Stimulated activated CD8-positive, alpha-beta memory T cell treated with anti-CD3 and anti-CD28 coated beads, Interleukin-4, amount 100 ng/mL, for 1 hour (primary cell): ENCODE results near the gene FYN.

Experiments used
- DNase-seq, 2 donors: peaks; one replicate each; pipeline ENCODE4 v3.0.0-alpha.2; 2020; ENCODE audit warnings: low read depth in 2 of 2, low spot score in 1 of 2

The FYN gene

GRCh38 chr6:111854683-111855082, 18.6 kb downstream of the FYN start:
- no peak for DNase-seq

- no peak for DNase-seq
Measured at GRCh38 chr6:111852725-111853124, 20.5 kb downstream of the FYN start.

DNA sequence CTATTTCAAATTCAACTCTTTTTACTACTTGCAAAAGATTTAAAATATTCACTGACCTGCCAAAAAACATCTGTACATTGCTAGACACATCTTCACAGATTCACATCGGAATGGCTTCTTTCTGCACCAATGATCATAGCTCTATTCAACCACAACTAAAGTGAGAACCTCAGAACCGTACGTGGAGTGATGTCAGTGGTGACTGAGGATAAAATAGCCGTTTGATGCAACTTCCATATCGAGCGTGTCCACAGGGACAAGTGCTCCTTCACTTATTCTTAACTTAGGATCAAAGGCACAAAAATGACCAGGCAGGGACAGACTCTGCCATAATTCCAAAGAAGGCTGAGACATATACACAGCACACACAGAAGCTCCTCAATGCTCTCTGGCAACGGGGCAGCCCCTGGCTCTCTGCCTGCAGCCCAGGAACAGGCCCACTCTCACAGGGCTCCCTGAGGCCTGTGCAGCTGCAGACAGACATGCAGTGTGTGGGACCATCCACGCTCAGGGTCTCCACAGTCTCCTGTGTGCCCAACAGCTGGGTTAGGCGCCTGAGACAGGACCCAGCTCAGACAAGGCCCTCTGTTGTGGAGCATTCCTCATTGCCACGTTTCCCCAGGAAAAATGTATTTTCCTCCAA, 22.8 kb downstream of the FYN start:
- DNase-seq, result no peak

- DNase-seq, result no peak
Measured at GRCh38 chr6:111849298-111849697, 24.0 kb downstream of the FYN start.

DNA sequence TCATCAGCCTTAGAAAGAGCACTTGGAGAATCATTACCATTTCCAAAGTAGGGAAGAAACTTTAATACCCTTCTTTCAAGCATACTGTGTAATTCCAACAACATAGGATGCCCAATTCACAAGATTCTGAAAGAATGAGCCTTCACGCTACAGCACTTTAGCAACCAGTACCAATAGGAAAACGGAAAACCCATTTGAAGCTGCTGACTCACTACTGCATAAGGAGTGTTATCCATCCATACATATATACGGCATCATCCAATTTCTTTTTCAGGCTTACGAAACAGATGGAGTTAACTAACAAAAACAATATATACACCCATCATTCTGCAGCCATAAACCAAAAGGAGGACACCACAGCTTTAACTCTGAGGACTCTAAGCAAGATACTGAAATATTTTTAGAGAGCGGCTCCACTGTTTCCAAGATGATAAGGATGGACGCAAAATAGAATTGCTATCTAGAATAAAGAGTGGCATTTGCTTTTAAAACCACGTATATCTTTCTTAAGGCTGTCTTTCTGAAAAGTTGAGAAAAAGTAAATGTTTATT, 24.9 kb downstream of the FYN start:
- DNase-seq, result no peak

GRCh38 chr6:111846492-111847409, 26.5 kb downstream of the FYN start:
- DNase-seq, result no peak

GRCh38 chr6:111846066-111846465, 27.2 kb downstream of the FYN start:
- no peak for DNase-seq

DNA sequence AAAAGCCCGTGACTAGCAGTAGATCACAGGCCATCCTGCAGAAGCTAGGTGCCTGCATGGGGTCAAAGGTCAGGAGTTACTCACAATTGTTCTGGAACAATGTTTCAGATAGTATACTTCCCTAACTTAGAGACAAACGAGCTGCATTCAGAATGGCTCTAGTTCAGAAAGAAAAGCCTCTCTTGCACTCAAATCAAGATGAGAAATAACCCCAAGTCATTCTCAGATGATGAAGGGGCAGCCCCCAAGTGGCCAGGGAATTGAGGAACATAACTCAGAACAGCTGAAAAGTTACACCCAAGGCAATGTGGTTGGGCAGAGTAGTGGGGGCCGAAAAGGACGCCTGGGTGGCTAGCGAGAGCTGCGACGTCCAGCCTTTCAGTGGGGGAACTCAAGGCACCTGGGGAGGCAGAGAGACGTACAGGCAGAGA, 27.8 kb downstream of the FYN start:
- DNase-seq, result no peak

DNA sequence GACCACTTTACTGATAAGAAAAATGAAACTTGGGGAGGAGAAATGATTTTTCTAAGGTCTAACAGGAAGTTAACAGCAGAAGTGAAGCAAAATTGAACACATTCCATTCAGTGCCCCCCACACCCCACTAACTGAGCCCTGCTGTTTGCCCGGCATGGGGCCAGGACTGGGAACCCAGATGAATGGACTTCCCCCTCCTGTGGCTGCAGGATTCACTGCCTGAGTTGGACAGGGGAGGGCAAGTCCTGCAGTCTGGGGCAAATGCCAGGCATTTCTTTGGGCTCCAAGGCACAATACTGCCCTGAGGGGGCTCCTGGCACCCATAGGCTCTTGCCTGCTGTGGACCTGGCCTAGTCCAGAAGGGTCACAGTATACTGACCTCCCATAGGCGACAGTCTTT, 28.3 kb downstream of the FYN start:
- DNase-seq, result no peak

DNA sequence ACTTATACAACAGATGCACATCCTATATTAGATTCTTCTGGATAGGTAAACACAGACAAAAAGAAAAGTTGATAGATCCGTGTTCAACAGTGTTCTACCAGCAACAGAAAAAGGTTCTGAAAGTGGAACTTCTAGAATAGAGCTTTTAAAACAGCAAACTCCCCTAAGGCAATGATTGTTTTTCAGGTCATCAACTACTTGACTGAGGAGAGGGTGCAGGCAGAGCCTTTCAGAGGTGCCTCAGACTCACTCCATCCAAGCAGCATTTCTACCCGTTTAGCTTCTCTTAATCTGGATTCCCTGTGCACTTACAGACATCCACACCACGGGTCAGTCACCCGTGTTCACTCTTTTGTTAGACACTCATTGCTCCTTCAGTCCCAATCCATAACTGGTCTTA, 28.9 kb downstream of the FYN start:
- DNase-seq, result no peak

GRCh38 chr6:111843347-111844147, 29.7 kb downstream of the FYN start:
- peak in 1 of 2 donors; percentile 49 for DNase-seq

GRCh38 chr6:111842891-111843290, 30.4 kb downstream of the FYN start:
- no peak for DNase-seq

DNA sequence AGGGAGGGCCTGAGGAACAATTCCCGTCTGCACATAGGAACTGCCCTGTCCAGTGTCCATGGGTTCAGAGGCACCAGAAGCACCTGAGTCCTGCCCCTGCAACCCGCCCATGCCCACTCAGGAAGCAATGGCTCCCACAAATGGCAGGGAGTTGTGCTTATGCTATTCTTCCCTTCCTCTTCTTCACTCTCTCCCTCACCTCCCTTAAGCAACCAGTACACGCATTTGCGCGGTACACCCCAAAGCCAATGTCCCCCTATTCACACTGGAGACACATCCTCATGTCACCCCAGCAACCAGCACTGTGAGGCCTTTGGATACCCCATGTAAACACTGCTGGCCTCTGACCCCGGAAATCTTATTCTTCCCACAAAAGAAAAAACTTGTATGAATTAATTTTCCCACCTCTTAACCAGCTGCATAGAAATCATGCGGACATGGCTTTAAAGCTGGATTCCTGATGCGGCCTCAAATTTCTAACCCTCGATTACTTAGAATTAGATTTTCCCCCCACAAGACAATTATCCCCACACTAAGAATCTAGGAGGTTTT, 30.9 kb downstream of the FYN start:
- no peak for DNase-seq

GRCh38 chr6:111841822-111842221, 31.4 kb downstream of the FYN start:
- no peak for DNase-seq

- DNase-seq, result no peak
Measured at GRCh38 chr6:111840803-111841202, 32.4 kb downstream of the FYN start.

DNA sequence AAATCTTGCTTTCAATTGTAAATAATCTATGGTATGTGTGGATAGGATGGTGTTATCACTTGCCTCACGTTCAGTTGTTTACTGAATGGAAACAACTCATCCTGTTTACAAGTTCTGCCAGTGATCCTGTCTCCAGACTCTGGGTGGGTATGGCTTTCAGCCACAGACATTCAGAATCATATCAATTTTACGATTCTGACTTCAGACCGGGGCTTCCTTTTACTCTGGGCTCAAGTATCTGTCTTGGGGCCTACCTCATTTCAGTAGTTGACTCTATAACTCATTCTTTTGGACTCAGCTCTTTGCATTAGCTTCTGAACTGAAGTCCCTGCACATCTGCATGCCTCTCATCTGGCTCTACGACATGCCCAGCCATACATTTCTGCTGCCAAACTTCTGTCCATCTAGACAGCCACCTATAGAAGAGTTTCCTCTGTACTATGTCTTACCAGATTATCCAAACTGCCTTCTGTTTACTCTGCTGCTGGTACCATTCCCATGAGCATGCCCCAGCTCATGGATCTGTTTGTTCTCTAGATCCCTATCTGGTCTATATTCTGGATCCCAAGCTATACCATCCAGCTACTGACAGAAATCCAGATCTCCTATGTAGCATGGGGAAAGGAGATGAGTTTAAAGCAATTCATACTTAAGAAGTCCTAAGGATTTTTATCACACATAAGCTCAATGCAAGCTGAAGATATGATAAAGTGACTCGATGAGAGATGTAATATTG, 34.3 kb downstream of the FYN start:
- no peak for DNase-seq

GRCh38 chr6:111837641-111838500, 35.4 kb downstream of the FYN start:
- peak in 1 of 2 donors; percentile 21 for DNase-seq

DNA sequence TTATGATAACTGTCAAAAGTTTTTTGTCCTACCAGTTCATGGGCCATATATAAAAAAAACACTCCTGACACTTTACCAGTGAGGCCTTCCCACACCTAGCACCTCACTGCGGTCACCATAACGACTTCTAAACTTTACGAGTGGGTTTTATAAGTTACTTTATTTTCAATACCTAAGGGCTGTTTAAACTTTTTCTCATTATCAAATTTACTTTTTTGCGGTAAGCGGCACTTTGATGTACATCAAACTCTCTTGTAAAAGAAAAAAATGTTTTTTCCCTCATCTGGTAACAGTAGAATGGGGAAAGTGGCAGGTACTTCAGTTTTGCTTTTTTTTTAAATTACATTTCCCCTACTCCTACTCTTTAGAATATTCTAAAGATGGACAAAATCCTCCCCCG, 36.2 kb downstream of the FYN start:
- no peak for DNase-seq

- no peak for DNase-seq
Measured at GRCh38 chr6:111835807-111836206, 37.4 kb downstream of the FYN start.
